Endometrial microvascular endothelial cells (primary cell): Measurements from ENCODE around the gene SLC39A2. TPM values are rescaled to one million over a fixed set of nuclear protein-coding genes. Genes with fewer than 3 reads are reported as not detected.
"Not testable (repeated sequence)": the region's sequence is repeated elsewhere in the genome, so short reads cannot be mapped to it uniquely, and the experiment has no call there.

Experiments used
- in situ Hi-C: cut with HindIII; loops from 2 replicates; pipeline ENCODE4 v1.10.0; 2017; ENCODE audit warnings: low sequenced_read_pairs, low pct_unique_long_range_greater_than_20kb; ENCODE audit errors: inconsistent ontology term
- total RNA-seq: library from RNA; depleted of rRNA; stranded (reverse); fragments of >200 nt; gene quantifications from one replicate; pipeline ENCODE4 v1.2.3, GENCODE V29; 2015; ENCODE audit errors: inconsistent ontology term

The SLC39A2 gene, protein sequence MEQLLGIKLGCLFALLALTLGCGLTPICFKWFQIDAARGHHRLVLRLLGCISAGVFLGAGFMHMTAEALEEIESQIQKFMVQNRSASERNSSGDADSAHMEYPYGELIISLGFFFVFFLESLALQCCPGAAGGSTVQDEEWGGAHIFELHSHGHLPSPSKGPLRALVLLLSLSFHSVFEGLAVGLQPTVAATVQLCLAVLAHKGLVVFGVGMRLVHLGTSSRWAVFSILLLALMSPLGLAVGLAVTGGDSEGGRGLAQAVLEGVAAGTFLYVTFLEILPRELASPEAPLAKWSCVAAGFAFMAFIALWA
- total RNA-seq: not detected

DNA sequence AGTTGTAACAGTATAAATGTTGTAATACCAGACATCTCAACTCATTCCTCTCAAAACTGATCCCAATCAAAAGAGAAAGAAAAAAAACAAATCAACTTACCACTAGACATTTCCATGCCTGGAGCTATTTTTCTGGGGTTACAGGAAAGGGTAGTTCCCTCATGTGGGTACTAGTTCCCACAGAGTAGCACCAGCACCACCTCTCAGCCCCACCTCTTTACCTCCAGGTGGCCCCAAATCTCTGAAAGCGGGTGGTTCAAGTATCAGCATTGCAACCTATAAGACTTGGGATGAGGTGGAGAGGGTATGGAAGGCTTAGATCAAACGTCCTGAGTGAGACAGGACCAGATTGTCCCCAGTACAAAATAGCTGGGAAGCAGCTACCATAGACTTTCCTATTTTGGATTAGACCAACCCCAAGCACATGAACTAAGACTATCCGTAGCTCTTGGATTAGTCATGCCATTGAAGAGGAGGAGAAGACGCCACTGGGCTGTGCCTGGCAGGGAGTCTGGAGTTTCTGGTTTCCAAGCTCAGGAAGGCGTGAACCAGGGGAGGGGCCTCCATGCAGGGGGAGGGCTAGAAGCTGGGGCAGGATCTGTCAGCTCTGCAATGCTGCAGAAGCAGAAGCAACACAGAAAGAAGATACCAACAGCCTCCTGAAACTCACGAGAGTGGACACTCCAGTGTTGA lies at the start of gene SLC39A2:
SLC39A2 (plus strand) TSS at position 620 of the 693 bp plus-strand sequence. CDS start 154 bp downstream, outside the sequence.
- in situ Hi-C loops: no loop called here

DNA sequence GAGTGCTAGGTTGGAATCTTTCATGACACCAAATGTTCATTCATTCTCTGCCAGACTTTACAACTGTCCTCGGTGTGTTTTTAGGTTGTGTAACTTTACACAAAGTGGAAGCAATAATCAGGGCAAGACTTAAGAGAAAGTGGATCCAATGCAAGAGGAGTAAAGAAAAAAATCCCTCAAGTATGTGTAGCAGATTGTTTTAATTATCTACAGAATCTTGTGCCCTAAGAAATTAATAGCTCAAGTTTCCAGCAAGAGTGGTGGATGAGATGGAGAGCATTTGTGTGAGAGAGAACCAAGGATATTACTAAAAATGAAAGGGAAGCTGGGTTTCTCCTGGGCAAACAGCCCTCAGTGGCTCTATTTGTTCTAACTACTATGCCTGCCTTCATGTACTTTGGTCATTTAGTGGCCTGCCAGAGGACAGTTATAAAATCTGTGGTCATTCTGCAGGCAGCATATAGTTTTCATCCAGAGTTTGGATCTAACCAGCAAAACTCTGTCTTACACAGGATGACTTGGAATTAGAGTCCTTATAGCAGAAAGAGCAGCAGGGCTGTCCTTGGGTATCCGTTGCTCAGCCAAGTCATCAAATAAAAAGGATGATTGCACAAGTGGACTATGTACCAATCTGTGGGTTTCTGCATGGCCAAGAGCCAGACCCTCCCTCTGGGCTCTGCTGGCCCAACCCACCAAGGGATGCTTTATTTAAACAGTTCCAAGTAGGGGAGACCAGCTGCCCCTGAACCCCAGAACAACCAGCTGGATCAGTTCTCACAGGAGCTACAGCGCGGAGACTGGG lies 44.2 kb upstream of the SLC39A2 start, which contains the start of gene RNASE2:
RNASE2 (plus strand) TSS at position 752 of the 802 bp plus-strand sequence. CDS start 285 bp downstream, outside the sequence.
- in situ Hi-C loops: not testable (repeated sequence)

DNA sequence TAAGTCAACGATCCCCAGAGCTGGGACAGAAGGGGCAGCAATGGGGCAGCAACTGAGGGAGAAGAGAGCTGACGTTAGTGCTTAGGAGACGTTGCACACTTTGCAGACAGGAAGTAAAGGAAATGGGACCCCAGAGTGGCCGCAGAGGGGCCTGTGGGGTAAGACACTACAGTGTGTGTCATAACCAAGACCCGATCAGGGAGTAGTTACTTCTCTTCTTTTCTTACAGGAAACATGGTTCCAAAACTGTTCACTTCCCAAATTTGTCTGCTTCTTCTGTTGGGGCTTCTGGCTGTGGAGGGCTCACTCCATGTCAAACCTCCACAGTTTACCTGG lies 43.6 kb upstream of the SLC39A2 start:
- in situ Hi-C loops: not testable (repeated sequence)

DNA sequence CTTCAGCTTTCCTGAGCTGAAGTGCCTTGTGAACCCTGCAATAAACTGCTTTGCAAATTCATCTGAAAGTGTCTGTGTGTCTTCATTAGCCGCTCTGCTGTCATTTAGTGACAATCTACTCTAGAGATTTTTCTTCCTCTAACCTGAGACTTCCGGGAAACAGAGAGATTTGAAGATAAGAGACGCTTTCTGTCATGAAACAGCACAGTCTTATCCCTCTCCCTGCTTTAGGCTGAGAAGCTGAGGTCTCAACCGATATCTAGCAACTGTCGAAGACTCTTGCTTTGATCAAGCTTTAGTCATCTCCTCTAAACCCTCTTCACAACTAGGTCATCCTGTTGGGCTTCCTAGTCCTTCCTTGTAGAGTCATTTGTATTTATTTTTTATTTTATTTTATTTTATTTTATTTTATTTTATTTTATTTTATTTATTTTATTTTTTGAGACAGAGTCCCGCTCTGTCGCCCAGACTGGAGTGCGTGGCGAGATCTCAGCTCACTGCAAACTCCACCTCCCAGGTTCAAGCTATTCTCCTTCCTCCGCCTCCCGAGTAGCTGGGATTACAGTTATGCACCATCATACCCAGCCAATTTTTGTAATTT lies 42.6 kb upstream of the SLC39A2 start:
- in situ Hi-C loops: no loop called here

DNA sequence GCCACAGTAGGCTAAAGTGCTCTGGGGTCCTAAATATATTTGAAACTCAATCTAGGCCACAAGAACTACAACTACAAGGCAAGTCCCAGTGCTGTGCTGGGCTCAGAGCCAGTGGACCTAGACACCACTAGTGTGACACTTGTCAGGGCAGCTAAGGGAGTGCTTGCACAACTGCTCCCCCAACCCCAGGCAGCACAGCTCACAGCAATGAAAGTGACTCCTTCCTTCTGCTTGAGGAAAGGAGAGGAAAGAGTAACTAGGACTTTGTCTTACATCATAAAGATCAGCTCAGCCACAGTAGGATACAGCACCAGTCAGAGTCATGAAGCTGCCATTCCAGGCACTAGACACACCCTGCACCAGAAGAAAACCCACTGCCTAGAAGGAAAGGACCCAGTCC lies 40.1 kb upstream of the SLC39A2 start:
- in situ Hi-C loops: not testable (repeated sequence)

DNA sequence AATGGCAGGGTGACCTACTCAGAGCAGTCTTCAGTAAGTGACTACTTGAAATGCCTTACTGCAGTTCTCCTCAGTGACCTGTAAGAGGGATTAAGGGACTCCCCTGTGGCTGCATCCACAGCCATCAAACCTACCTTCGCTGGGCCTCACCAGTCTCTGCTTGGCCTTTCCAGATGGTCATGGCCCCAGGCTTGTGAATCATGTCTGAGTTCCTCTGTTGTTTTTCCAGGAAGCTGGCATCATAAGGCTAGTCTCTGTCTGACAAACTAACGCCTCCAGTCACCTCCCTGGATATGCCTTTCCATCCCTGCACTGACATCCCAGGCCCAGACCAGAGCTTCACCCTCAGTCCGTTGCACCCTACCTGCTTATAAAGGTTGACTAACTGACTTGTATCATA lies 29.8 kb upstream of the SLC39A2 start:
- in situ Hi-C loops: no loop called here

DNA sequence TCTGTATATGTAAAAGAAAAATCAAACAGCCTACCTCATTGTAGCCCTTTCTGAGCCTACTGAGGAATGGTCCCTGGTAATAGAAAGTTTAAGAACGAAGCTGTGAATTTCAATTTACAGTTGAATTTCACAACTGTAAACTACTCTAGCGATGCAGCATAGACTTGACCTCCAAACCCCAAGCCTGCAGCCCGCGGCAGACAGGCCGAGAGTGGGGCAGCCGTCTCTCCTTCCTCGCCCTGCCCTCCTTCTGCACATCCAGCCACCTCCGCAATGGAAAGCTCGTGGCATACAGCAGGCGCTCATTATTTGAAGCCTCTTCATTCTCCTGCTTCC lies 28.5 kb upstream of the SLC39A2 start:
- in situ Hi-C loops: no loop called here

DNA sequence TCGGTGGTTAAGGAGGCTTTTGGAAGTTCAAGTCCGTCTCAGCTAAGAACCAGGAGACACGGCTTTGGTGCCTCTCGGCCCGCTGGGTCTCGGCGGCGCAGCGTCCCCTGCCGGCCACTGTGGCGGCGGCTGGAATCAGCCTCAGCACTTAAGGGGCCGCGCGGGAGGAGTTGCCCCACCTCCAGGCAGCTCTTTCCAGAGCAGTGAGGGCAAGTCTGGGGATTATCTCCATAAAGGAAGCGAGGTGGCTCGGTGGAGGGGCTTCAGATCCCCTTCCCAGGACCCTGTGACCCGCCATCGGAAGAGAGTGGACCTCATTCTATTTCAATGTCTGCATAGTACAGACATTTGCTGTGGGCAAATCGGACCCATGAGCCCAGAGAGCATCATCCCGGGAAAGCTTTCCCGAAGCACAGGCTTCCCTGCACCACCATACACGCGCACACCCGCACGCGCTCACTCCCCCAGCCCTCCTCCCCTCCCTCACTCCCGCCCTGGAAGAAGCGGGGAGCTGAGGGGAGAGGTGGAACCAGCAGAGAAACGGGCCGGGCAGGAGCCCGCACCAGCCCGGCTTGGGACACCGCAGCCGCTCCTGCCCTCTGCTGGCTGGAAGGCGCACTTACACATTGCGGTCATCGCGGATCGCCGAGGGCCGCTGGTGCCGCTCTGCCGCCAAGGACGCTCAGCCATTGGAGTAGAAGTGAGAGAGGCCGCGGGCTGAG lies 27.9 kb upstream of the SLC39A2 start:
- in situ Hi-C loops: no loop called here

DNA sequence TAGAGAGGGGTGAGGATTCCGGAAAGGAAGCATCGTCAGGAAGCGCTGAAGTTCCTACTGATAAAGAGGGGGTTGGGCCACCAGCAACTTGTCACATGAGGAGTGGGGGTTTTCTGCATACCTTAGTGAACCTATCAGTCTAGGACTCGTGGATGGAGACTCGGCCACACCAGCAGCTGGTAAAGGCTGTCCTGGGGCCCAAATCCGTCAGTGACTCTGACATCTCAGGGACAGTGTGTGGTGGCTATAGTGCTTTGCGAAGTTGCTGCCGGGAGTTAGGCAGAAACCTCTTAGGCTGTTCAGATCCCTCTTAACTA lies 27.4 kb upstream of the SLC39A2 start:
- in situ Hi-C loops: no loop called here

DNA sequence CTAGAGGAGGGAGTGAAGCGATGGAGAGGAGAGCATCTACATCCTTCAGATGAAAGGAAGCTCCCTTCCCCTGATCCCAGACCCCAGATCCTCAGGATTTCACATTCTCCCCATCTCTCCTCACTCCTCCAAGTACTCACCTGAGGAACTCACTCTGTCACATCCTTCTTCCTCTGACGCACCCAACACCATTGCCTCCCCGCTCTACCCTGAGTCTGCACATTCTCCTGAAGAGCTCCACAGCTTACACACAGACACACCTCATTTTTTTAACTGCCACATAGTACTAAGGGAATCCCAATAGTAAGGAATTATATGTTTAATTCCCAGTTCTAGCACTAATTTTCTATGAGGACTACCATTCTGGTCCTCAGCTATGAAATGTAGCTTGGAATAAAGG lies 25.6 kb upstream of the SLC39A2 start:
- in situ Hi-C loops: no loop called here

DNA sequence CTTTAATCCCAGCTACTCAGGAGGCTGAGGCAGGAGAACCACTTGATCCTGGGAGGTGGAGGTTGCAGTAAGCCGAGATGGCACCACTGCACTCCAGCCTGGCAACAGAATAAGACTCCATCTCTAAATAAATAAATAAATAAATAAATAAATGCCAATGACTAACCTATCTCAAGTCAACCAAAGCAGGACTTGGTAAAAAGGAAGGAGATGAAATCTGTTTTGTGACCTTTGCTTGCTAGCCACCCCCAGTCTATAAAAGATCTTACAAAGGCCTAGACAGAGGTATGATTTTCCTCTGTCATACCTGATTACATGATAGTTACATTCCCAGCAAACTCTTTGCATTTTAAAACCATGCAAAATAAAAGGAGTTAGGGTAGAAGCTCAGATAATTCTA lies 22.8 kb upstream of the SLC39A2 start:
- in situ Hi-C loops: no loop called here

DNA sequence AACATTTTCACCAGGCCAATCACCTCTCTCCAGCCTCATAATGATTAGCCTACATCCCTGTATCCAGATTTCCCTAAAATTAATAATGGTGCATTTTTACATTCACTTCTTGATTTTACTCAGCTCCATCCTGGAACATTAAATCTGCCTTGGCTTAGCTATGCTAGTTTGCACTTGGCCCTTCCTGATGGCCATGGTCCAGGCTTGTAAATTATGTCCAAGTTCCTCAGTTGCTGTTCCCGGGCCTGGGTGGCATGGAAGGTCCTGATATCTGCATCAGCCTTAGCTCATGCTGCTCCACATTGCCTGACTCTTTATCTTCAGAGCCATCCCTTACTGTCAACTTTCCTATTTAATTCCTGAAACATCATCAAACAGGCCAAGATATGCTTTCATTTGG lies 20.4 kb upstream of the SLC39A2 start:
- in situ Hi-C loops: no loop called here

DNA sequence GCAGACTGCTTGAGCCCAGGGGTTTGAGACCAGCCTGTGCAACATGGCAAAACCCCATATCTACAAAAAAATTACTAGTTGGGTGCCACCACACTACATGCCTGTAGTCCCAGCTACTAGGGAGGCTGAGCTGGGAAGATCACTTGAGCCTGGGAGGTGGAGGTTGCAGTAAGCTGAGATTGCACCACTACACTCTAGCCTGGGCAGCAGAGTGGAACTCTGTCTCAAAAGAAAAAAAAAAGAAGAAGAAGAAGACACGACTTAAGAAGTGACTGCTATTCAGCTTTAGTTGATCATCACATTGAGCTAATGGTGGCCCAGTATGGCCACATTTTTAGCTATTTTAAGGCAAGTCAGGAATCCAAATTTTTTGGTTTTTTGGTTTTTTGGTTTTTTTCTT lies 18.2 kb upstream of the SLC39A2 start:
- in situ Hi-C loops: no loop called here

DNA sequence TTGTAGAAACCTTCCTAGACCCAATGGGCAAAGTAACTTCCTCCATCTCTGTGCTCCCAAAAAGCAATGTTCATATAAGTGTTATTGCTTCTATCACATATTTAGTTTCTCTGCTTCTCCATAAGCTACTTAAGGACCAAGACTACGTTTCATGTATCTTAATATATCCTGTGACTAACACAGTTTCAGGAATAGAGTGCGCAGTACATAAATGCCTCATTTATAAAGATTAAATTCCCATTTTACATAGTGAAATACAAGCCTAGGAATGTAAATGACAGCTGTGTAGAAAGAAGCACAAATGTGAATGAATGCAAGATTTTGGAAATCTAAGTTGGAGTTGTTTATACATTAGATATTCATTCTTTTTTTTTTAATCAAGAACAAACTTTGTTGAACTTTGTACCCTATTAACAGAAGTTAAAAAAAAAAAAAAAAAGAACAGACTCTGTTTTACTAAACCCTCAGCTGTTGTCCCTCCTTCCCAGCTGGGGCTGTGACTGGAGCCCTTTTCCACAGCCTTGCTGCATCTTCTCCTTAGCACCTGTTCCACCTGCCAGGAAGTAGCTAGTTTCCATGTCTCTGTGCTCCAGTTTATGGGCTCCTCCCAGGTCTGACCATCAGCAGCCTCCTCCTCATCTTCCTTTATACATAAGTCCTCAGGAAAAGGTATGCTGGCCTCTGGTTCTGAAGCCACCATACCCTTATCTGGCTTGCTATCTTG lies 16.3 kb upstream of the SLC39A2 start:
- in situ Hi-C loops: no loop called here

DNA sequence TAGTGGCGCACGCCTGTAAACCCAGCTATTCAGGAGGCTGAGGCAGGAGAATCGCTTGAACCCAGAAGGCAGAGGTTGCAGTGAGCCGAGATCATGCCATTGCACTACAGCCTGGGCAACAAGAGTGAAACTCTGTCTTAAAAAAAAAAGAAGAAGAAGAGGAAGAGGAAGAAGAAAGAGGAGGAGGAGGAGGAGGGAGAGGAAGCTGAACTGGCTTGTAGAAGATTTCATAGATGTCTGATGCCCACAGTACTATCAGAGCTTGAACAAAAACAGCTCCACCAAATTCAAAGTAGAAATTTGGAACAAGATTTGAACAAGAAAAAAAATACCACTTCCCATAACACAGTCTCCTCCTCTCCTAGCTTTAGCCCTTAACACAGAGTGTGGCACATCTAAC lies 13.4 kb upstream of the SLC39A2 start:
- in situ Hi-C loops: not testable (repeated sequence)

DNA sequence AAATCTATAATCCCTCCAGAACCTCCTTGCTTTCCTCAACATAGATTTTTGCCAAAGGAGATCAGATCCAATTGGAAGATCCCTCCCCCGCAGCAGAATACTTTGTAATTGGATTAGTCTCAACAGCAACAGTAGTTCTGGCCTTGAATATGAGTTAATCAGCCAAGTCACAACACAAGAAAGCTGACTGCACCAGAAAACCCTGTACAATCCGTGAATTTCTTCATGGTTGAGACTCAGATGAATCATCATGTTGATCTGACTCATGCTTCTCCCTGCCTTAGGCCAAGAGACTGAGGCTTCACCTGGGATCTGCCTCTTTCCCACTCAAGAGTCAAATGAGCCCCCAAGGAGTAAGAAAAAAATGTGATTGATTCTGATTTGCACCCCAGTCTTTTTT lies 12.3 kb upstream of the SLC39A2 start:
- in situ Hi-C loops: no loop called here

DNA sequence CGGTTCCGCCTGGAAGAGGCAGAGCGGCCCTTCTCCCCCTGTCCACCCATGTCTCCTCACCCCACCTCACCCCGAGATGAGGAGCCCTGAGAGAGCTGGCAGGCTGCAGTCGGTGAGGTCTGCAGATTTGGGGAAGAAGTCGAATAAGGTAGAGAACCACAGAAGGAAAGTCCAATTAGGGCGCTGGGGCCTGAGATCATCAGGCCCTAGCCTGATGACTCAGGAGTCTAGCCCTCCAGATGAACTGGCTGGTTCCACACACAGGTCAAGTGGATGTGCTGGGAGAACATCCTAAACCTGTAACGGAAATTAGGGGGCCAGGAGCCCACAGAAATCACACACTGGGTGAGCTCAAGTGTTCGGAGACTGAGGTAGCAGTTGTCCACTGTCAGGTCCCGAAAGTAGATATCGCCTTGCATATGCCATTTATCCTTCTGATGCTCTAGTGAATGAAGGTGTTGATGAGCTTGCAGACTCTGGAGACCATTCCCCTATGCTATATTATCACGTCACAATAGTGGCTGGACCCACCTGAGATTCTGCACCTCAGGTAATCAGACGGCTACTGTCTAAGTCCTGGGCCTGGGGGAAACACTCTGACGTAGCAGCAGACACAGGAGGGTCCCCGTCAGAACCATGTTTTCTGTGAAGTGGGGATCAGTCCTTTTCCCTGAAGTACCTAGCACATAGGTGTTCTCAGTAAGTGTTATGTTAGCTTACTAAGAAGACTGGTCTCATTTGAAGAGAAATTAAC lies 10.2 kb upstream of the SLC39A2 start:
- in situ Hi-C loops: no loop called here

DNA sequence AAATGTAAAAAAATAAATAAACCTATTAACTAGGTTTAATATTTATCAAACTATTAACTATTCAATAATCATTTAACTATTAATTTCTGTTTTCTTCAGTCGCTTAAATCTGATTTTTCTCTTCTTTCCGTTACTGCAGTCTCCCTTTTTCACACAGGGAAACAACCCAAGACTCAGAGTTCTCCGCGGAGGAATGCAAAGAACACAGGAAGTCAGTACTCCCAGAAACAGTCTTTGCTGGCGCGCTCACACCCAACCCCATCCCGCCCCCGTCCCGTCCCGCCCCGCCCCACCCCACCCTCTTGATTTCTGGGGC lies 9.7 kb upstream of the SLC39A2 start:
- in situ Hi-C loops: no loop called here
